Activated naive CD8-positive, alpha-beta T cell treated with anti-CD3 and anti-CD28 coated beads for 36 hours (primary cell): Measurements from ENCODE around the gene SFRP2. TPM values are rescaled to one million over a fixed set of nuclear protein-coding genes. Genes with fewer than 3 reads are reported as not detected.

Experiments
- DNase-seq: peaks from one replicate; pipeline ENCODE4 v3.0.0; 2021
- H3K27ac Mint-ChIP-seq: one replicate; pipeline ENCODE4 v1.8.0; 2022; ENCODE audit warnings: mild to moderate bottlenecking, moderate library complexity, mixed read lengths
- H3K27me3 Mint-ChIP-seq: one replicate; pipeline ENCODE4 v1.8.0; 2022; ENCODE audit warnings: mild to moderate bottlenecking, mixed read lengths
- H3K36me3 Mint-ChIP-seq: one replicate; pipeline ENCODE4 v1.8.0; 2021; ENCODE audit warnings: mild to moderate bottlenecking, mixed read lengths
- H3K4me1 Mint-ChIP-seq: one replicate; pipeline ENCODE4 v1.8.0; 2021; ENCODE audit warnings: mixed read lengths
- H3K4me3 Mint-ChIP-seq: one replicate; pipeline ENCODE4 v1.8.0; 2022; ENCODE audit warnings: mild to moderate bottlenecking, moderate library complexity, mixed read lengths
- H3K9me3 Mint-ChIP-seq: one replicate; pipeline ENCODE4 v1.8.0; 2022; ENCODE audit warnings: mixed read lengths
- total RNA-seq, 2 experiments: library from RNA; stranded (reverse); gene quantifications; one replicate each; pipeline ENCODE4 v1.2.3, GENCODE V29; 2021

SFRP2 gene
- total RNA-seq, 2 experiments from 2014 or later: 0.14 TPM; not detected in 1

GRCh38 chr4:153789741-153790499 lies 1.0 kb upstream of the SFRP2 start:
- H3K9me3 Mint-ChIP-seq: no peaks in the 10 kb centered on the region
- no peak overlapping the region for H3K27ac Mint-ChIP-seq
- H3K4me1 Mint-ChIP-seq: peaks cover 34% of the 10 kb centered on the region
- H3K27me3 Mint-ChIP-seq: peaks cover 93% of the 10 kb centered on the region
- no peaks in the 10 kb centered on the region for H3K36me3 Mint-ChIP-seq
- DNase-seq: no peak
- H3K4me3 Mint-ChIP-seq: peak overlapping the region; percentile 1

GRCh38 chr4:153788051-153788412 lies 851 bp downstream of the SFRP2 start:
- H3K9me3 Mint-ChIP-seq: no peaks in the 10 kb centered on the region
- no peaks in the 10 kb centered on the region for H3K36me3 Mint-ChIP-seq
- peak overlapping the region; percentile 43 for H3K4me3 Mint-ChIP-seq

GRCh38 chr4:153787575-153787974 lies 1.3 kb downstream of the SFRP2 start:
- Mint-ChIP-seq H3K27ac (no peak overlapping the region), H3K36me3 (no peaks in the 10 kb centered on the region), H3K4me3 (no peak overlapping the region), H3K9me3 (no peaks in the 10 kb centered on the region), H3K4me1 (peaks cover 28% of the 10 kb centered on the region), H3K27me3 (peaks cover 83% of the 10 kb centered on the region)
- DNase-seq: no peak

More at GRCh38 chr4:153788051-153788412, 851 bp downstream of the SFRP2 start:
- DNase-seq: no peak
- Mint-ChIP-seq H3K27ac (no peak overlapping the region), H3K4me1 (peaks cover 31% of the 10 kb centered on the region), H3K27me3 (peaks cover 85% of the 10 kb centered on the region)

GRCh38 chr4:153787061-153787560 lies 1.8 kb downstream of the SFRP2 start:
- Mint-ChIP-seq H3K36me3 (no peaks in the 10 kb centered on the region), H3K27me3 (peaks cover 81% of the 10 kb centered on the region), H3K4me3 (no peak overlapping the region), H3K27ac (no peak overlapping the region), H3K4me1 (peaks cover 28% of the 10 kb centered on the region), H3K9me3 (no peaks in the 10 kb centered on the region)
- DNase-seq: no peak

GRCh38 chr4:153785910-153786721 lies 2.8 kb downstream of the SFRP2 start:
- H3K27ac Mint-ChIP-seq: no peak overlapping the region
- H3K4me3 Mint-ChIP-seq: no peak overlapping the region
- H3K4me1 Mint-ChIP-seq: peaks cover 20% of the 10 kb centered on the region
- H3K27me3 Mint-ChIP-seq: peaks cover 81% of the 10 kb centered on the region
- no peaks in the 10 kb centered on the region for H3K9me3 Mint-ChIP-seq
- DNase-seq: no peak
- no peaks in the 10 kb centered on the region for H3K36me3 Mint-ChIP-seq

- no peak for DNase-seq
- H3K27me3 Mint-ChIP-seq: peaks cover 78% of the 10 kb centered on the region
- H3K27ac Mint-ChIP-seq: no peak overlapping the region
- no peak overlapping the region for H3K4me3 Mint-ChIP-seq
- no peaks in the 10 kb centered on the region for H3K36me3 Mint-ChIP-seq
- H3K4me1 Mint-ChIP-seq: peaks cover 9% of the 10 kb centered on the region
- H3K9me3 Mint-ChIP-seq: no peaks in the 10 kb centered on the region
Observed at GRCh38 chr4:153784166-153784699, 4.7 kb downstream of the SFRP2 start.

- Mint-ChIP-seq H3K4me1 (no peaks in the 10 kb centered on the region), H3K27ac (no peak overlapping the region), H3K36me3 (no peaks in the 10 kb centered on the region), H3K27me3 (peaks cover 66% of the 10 kb centered on the region), H3K9me3 (peaks cover 4% of the 10 kb centered on the region), H3K4me3 (no peak overlapping the region)
- no peak for DNase-seq
Observed at GRCh38 chr4:153782581-153782980, 6.3 kb downstream of the SFRP2 start.

- Mint-ChIP-seq H3K9me3 (peaks cover 4% of the 10 kb centered on the region), H3K4me3 (no peak overlapping the region), H3K27ac (no peak overlapping the region), H3K4me1 (no peaks in the 10 kb centered on the region), H3K27me3 (peaks cover 59% of the 10 kb centered on the region), H3K36me3 (no peaks in the 10 kb centered on the region)
- DNase-seq: no peak
Observed at GRCh38 chr4:153781717-153782416, 7.0 kb downstream of the SFRP2 start.

- no peak for DNase-seq
- no peak overlapping the region for H3K4me3 Mint-ChIP-seq
- H3K27me3 Mint-ChIP-seq: peaks cover 59% of the 10 kb centered on the region
- peaks cover 4% of the 10 kb centered on the region for H3K9me3 Mint-ChIP-seq
- no peaks in the 10 kb centered on the region for H3K36me3 Mint-ChIP-seq
- no peak overlapping the region for H3K27ac Mint-ChIP-seq
- H3K4me1 Mint-ChIP-seq: no peaks in the 10 kb centered on the region
Observed at GRCh38 chr4:153781280-153781679, 7.6 kb downstream of the SFRP2 start.

- H3K27me3 Mint-ChIP-seq: peaks cover 59% of the 10 kb centered on the region
- no peaks in the 10 kb centered on the region for H3K4me1 Mint-ChIP-seq
- DNase-seq: no peak
- peaks cover 4% of the 10 kb centered on the region for H3K9me3 Mint-ChIP-seq
- H3K4me3 Mint-ChIP-seq: no peak overlapping the region
- H3K27ac Mint-ChIP-seq: no peak overlapping the region
- H3K36me3 Mint-ChIP-seq: no peaks in the 10 kb centered on the region
Observed at GRCh38 chr4:153780876-153781275, 8.0 kb downstream of the SFRP2 start.

GRCh38 chr4:153780221-153780620 lies 8.7 kb downstream of the SFRP2 start:
- peaks cover 54% of the 10 kb centered on the region for H3K27me3 Mint-ChIP-seq
- no peak overlapping the region for H3K4me3 Mint-ChIP-seq
- H3K4me1 Mint-ChIP-seq: no peaks in the 10 kb centered on the region
- H3K27ac Mint-ChIP-seq: no peak overlapping the region
- no peak for DNase-seq
- peaks cover 4% of the 10 kb centered on the region for H3K9me3 Mint-ChIP-seq
- no peaks in the 10 kb centered on the region for H3K36me3 Mint-ChIP-seq

- Mint-ChIP-seq H3K4me1 (no peaks in the 10 kb centered on the region), H3K27ac (no peak overlapping the region), H3K4me3 (no peak overlapping the region), H3K27me3 (peaks cover 54% of the 10 kb centered on the region), H3K9me3 (peaks cover 4% of the 10 kb centered on the region), H3K36me3 (no peaks in the 10 kb centered on the region)
- DNase-seq: no peak
Observed at GRCh38 chr4:153778383-153778782, 10.5 kb downstream of the SFRP2 start.

GRCh38 chr4:153777421-153777820 lies 11.5 kb downstream of the SFRP2 start:
- Mint-ChIP-seq H3K4me3 (no peak overlapping the region), H3K9me3 (peaks cover 4% of the 10 kb centered on the region), H3K27ac (no peak overlapping the region), H3K4me1 (no peaks in the 10 kb centered on the region), H3K27me3 (peaks cover 58% of the 10 kb centered on the region), H3K36me3 (no peaks in the 10 kb centered on the region)
- DNase-seq: no peak

GRCh38 chr4:153776601-153777000 lies 12.3 kb downstream of the SFRP2 start:
- Mint-ChIP-seq H3K4me3 (no peak overlapping the region), H3K27ac (no peak overlapping the region), H3K4me1 (peaks cover 1% of the 10 kb centered on the region), H3K27me3 (peaks cover 52% of the 10 kb centered on the region), H3K36me3 (no peaks in the 10 kb centered on the region), H3K9me3 (peaks cover 6% of the 10 kb centered on the region)
- no peak for DNase-seq

GRCh38 chr4:153773236-153773690 lies 15.6 kb downstream of the SFRP2 start:
- DNase-seq: no peak
- peaks cover 40% of the 10 kb centered on the region for H3K27me3 Mint-ChIP-seq
- H3K9me3 Mint-ChIP-seq: peaks cover 5% of the 10 kb centered on the region
- H3K27ac Mint-ChIP-seq: no peak overlapping the region
- no peak overlapping the region for H3K4me3 Mint-ChIP-seq
- H3K36me3 Mint-ChIP-seq: peaks cover 2% of the 10 kb centered on the region
- H3K4me1 Mint-ChIP-seq: peaks cover 7% of the 10 kb centered on the region
